ENCODE results near the gene UBXN6.
A peak's percentile ranks its signal among the peaks of the same experiment; 100 is the strongest.

Gene UBXN6

GRCh38 chr19:4493104-4493928 is 35.7 kb upstream of the UBXN6 start:
- Histone ChIP-seq H2AFZ (ENCODE audit: low read length, unreplicated experiment) (no peak overlapping the region), H3K4me1 (ENCODE audit: control insufficient read depth, insufficient read depth, low read length, unreplicated experiment) (no peaks in the 10 kb centered on the region), H3K36me3 (ENCODE audit: insufficient read depth, low read length) (peaks cover 8% of the 10 kb centered on the region; the same call in 1 of the 2 replicates), H3K27ac (ENCODE audit: low read depth, low read length) (no peak overlapping the region), H3K4me3 (ENCODE audit: low read depth, low read length) (no peak overlapping the region), H3K79me2 (ENCODE audit: control insufficient read depth, insufficient read depth, low read length, unreplicated experiment) (no peaks in the 10 kb centered on the region), H3K27me3 (ENCODE audit: insufficient read depth, low read length) (no peaks in the 10 kb centered on the region)

- H3K4me3 ChIP-seq (ENCODE audit: low read depth, low read length) = no peak overlapping the region
- H3K27me3 ChIP-seq (ENCODE audit: insufficient read depth, low read length) = no peaks in the 10 kb centered on the region
- no peak overlapping the region for H2AFZ ChIP-seq (ENCODE audit: low read length, unreplicated experiment)
- peaks cover 8% of the 10 kb centered on the region; the same call in 1 of the 2 replicates for H3K36me3 ChIP-seq (ENCODE audit: insufficient read depth, low read length)
- H3K79me2 ChIP-seq (ENCODE audit: control insufficient read depth, insufficient read depth, low read length, unreplicated experiment) = no peaks in the 10 kb centered on the region
- H3K4me1 ChIP-seq (ENCODE audit: control insufficient read depth, insufficient read depth, low read length, unreplicated experiment) = no peaks in the 10 kb centered on the region
- H3K27ac ChIP-seq (ENCODE audit: low read depth, low read length) = no peak overlapping the region
Measured at GRCh38 chr19:4492337-4493103, 34.9 kb upstream of the UBXN6 start.

GRCh38 chr19:4491446-4491845 is 33.9 kb upstream of the UBXN6 start:
- H3K27ac ChIP-seq (ENCODE audit: low read depth, low read length) = no peak overlapping the region
- H3K27me3 ChIP-seq (ENCODE audit: insufficient read depth, low read length) = no peaks in the 10 kb centered on the region
- H3K36me3 ChIP-seq (ENCODE audit: insufficient read depth, low read length) = peaks cover 8% of the 10 kb centered on the region; the same call in 1 of the 2 replicates
- H3K79me2 ChIP-seq (ENCODE audit: control insufficient read depth, insufficient read depth, low read length, unreplicated experiment) = no peaks in the 10 kb centered on the region
- no peaks in the 10 kb centered on the region for H3K4me1 ChIP-seq (ENCODE audit: control insufficient read depth, insufficient read depth, low read length, unreplicated experiment)
- H2AFZ ChIP-seq (ENCODE audit: low read length, unreplicated experiment) = no peak overlapping the region
- no peak overlapping the region for H3K4me3 ChIP-seq (ENCODE audit: low read depth, low read length)

DNA sequence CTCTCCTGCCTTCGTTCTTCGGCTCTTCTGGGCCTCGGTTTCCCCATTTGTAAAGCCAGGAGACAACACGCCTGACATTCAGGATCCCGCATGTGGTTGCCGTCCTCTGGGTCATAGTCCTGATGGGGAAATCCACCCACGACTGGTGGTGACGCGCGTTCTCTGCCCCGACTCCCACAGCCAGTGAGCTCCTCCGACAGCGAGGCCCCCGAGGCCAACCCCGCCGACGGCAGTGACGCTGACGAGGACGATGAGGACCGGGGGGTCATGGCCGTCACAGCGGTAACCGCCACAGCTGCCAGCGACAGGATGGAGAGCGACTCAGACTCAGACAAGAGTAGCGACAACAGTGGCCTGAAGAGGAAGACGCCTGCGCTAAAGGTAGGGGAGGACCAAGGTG is 30.9 kb upstream of the UBXN6 start:
- H3K79me2 ChIP-seq (ENCODE audit: control insufficient read depth, insufficient read depth, low read length, unreplicated experiment) = no peaks in the 10 kb centered on the region
- no peak overlapping the region for H2AFZ ChIP-seq (ENCODE audit: low read length, unreplicated experiment)
- H3K27me3 ChIP-seq (ENCODE audit: insufficient read depth, low read length) = no peaks in the 10 kb centered on the region
- no peak overlapping the region for H3K4me3 ChIP-seq (ENCODE audit: low read depth, low read length)
- H3K27ac ChIP-seq (ENCODE audit: low read depth, low read length) = no peak overlapping the region
- H3K4me1 ChIP-seq (ENCODE audit: control insufficient read depth, insufficient read depth, low read length, unreplicated experiment) = no peaks in the 10 kb centered on the region
- H3K36me3 ChIP-seq (ENCODE audit: insufficient read depth, low read length) = peaks cover 8% of the 10 kb centered on the region; the same call in 1 of the 2 replicates

GRCh38 chr19:4487572-4487971 is 30.0 kb upstream of the UBXN6 start:
- H3K27ac ChIP-seq (ENCODE audit: low read depth, low read length) = no peak overlapping the region
- H2AFZ ChIP-seq (ENCODE audit: low read length, unreplicated experiment) = no peak overlapping the region
- H3K4me3 ChIP-seq (ENCODE audit: low read depth, low read length) = no peak overlapping the region
- H3K27me3 ChIP-seq (ENCODE audit: insufficient read depth, low read length) = no peaks in the 10 kb centered on the region
- H3K36me3 ChIP-seq (ENCODE audit: insufficient read depth, low read length) = peaks cover 8% of the 10 kb centered on the region; the same call in 1 of the 2 replicates
- H3K79me2 ChIP-seq (ENCODE audit: control insufficient read depth, insufficient read depth, low read length, unreplicated experiment) = no peaks in the 10 kb centered on the region
- H3K4me1 ChIP-seq (ENCODE audit: control insufficient read depth, insufficient read depth, low read length, unreplicated experiment) = no peaks in the 10 kb centered on the region

DNA sequence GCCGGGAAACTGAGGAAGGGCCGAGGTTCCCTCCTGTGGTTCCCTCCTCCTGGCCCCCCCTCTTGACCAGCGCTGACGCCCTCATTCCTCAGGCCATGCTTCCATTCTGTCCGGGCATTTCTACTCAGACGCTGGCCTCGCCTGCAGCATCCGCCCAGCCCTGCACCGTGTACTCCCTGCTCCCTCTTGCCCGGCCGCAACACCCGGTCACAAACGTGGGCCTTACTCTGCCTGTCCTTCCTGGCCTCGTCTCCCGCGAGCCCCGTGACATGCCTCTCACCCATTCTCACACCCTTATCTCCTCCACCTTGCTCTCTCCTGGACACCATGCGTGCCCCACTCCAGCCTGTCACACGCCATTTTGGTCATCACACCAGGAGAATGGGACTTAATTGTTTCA is 25.8 kb upstream of the UBXN6 start:
- H3K36me3 ChIP-seq (ENCODE audit: insufficient read depth, low read length) = no peaks in the 10 kb centered on the region
- no peaks in the 10 kb centered on the region for H3K79me2 ChIP-seq (ENCODE audit: control insufficient read depth, insufficient read depth, low read length, unreplicated experiment)
- H3K27me3 ChIP-seq (ENCODE audit: insufficient read depth, low read length) = no peaks in the 10 kb centered on the region
- no peak overlapping the region for H3K4me3 ChIP-seq (ENCODE audit: low read depth, low read length)
- H3K27ac ChIP-seq (ENCODE audit: low read depth, low read length) = no peak overlapping the region
- H3K4me1 ChIP-seq (ENCODE audit: control insufficient read depth, insufficient read depth, low read length, unreplicated experiment) = no peaks in the 10 kb centered on the region
- no peak overlapping the region for H2AFZ ChIP-seq (ENCODE audit: low read length, unreplicated experiment)

DNA sequence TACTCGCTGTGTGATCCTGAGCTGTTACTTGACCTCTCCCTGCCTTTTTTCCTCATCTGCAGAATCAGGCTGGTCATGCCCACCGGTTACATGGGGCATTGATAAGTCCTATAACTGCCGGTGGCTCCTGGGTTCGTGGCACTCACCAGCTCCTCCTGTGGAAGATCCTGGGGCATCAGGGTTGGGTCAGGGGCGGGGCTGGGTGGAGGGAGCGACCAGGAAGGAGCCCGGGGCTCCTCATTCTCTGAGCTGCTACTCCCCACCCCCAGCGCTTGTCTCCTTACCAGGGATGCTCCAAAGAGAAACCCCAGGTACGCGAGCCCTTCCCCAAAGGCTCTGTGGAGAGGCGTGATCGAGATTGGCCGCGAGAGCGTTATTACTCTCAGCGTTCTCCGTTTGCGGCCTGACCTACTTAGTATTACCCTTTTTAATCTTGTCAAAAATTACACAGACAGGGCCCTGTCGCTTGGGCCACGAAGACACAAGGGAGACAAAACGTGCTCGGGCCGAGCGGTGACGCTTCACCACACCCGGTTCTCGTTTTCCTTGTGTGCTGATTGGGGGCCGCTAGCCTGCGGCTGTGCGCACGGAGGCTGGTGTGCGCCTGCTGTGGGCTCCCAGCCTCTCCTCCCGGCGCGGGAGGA is 25.2 kb upstream of the UBXN6 start:
- Histone ChIP-seq H3K27ac (ENCODE audit: low read depth, low read length) (no peak overlapping the region), H2AFZ (ENCODE audit: low read length, unreplicated experiment) (no peak overlapping the region), H3K79me2 (ENCODE audit: control insufficient read depth, insufficient read depth, low read length, unreplicated experiment) (no peaks in the 10 kb centered on the region), H3K4me1 (ENCODE audit: control insufficient read depth, insufficient read depth, low read length, unreplicated experiment) (no peaks in the 10 kb centered on the region), H3K4me3 (ENCODE audit: low read depth, low read length) (no peak overlapping the region), H3K27me3 (ENCODE audit: insufficient read depth, low read length) (no peaks in the 10 kb centered on the region), H3K36me3 (ENCODE audit: insufficient read depth, low read length) (no peaks in the 10 kb centered on the region)

DNA sequence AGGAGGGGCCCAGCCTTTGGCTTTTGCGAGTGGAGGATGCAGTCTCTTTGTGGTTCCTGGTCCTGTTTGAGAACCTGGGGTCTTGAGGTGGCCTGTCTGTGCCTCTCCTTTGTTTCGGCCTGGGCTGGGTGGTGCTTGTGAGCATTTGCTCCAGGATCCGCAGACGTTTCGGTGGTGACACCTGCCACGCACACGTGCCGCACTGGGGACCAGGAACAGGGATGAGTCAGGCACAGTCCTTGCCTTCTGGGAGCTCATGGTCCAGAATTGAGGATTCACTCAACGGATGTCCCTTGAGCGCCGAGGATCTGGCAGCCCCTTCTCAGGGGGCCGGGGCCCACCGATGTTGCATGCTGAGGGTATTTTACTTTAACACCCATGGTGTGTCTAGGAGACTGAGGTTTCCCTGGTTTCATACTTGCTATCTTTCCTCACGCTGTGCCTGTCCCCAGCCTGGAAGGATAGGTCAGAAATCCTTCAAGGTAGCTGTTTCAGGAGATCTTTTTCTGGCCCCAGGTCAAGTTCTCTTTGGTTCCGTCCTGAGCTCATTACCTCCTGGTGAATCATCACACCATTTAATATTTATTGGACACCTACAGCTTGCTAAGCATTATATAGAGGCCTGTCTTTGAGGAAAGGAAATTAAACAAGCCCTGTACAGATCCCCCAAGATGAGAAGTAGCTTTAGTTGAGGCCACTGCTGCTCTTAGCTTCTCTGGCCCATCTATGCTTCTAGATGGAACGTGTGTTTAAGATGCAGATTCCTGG is 19.6 kb upstream of the UBXN6 start:
- Histone ChIP-seq H2AFZ (ENCODE audit: low read length, unreplicated experiment) (no peak overlapping the region), H3K4me3 (ENCODE audit: low read depth, low read length) (no peak overlapping the region), H3K36me3 (ENCODE audit: insufficient read depth, low read length) (no peaks in the 10 kb centered on the region), H3K4me1 (ENCODE audit: control insufficient read depth, insufficient read depth, low read length, unreplicated experiment) (peaks cover 6% of the 10 kb centered on the region), H3K79me2 (ENCODE audit: control insufficient read depth, insufficient read depth, low read length, unreplicated experiment) (peaks cover 30% of the 10 kb centered on the region), H3K27ac (ENCODE audit: low read depth, low read length) (no peak overlapping the region), H3K27me3 (ENCODE audit: insufficient read depth, low read length) (no peaks in the 10 kb centered on the region)

GRCh38 chr19:4474514-4475022 is 17.0 kb upstream of the UBXN6 start:
- H3K79me2 ChIP-seq (ENCODE audit: control insufficient read depth, insufficient read depth, low read length, unreplicated experiment) = peaks cover 32% of the 10 kb centered on the region
- H3K36me3 ChIP-seq (ENCODE audit: insufficient read depth, low read length) = no peaks in the 10 kb centered on the region
- peaks cover 6% of the 10 kb centered on the region for H3K4me1 ChIP-seq (ENCODE audit: control insufficient read depth, insufficient read depth, low read length, unreplicated experiment)
- no peak overlapping the region for H3K27ac ChIP-seq (ENCODE audit: low read depth, low read length)
- no peak overlapping the region for H2AFZ ChIP-seq (ENCODE audit: low read length, unreplicated experiment)
- no peaks in the 10 kb centered on the region for H3K27me3 ChIP-seq (ENCODE audit: insufficient read depth, low read length)
- peak overlapping the region; percentile 89 for H3K4me3 ChIP-seq (ENCODE audit: low read depth, low read length)

All from ACC112 (cell line).